ENCODE results near the gene TMED10. TPM values are rescaled to one million over a fixed set of nuclear protein-coding genes. Genes with fewer than 3 reads are reported as not detected.
"Not testable (repeated sequence)": the region's sequence is repeated elsewhere in the genome, so short reads cannot be mapped to it uniquely, and the experiment has no call there.

TMED10 gene
- total RNA-seq, 1 donor from 2014 or later = 286 TPM

GRCh38 chr14:75153295-75153694, 23.1 kb downstream of the TMED10 start:
- Histone ChIP-seq H3K4me3 (no peak overlapping the region), H3K4me1 (peaks cover 23% of the 10 kb centered on the region), H3K9me3 (no peaks in the 10 kb centered on the region), H3K27ac (no peak overlapping the region), H3K36me3 (peaks cover 35% of the 10 kb centered on the region), H3K27me3 (ENCODE audit: low read depth) (no peaks in the 10 kb centered on the region)
- no peak for TF ChIP-seq CTCF (IDR thresholded peaks at IDR 0.05)
- DNase-seq = no peak
- no peak for ATAC-seq
- intact Hi-C loops (cut with DNase I) = no loop called here

- H3K27ac ChIP-seq = no peak overlapping the region
- DNase-seq (no peak), ATAC-seq (no peak)
- H3K4me1 ChIP-seq = peaks cover 34% of the 10 kb centered on the region
- H3K27me3 ChIP-seq (ENCODE audit: low read depth) = no peaks in the 10 kb centered on the region
- H3K4me3 ChIP-seq = no peak overlapping the region
- H3K36me3 ChIP-seq = peaks cover 41% of the 10 kb centered on the region
- no peak for TF ChIP-seq CTCF (IDR thresholded peaks at IDR 0.05)
- intact Hi-C loops (cut with DNase I) = no loop called here
- no peaks in the 10 kb centered on the region for H3K9me3 ChIP-seq
Measured at GRCh38 chr14:75151851-75152250, 24.6 kb downstream of the TMED10 start.

- intact Hi-C loops (cut with DNase I); H3K9me3 ChIP-seq; DNase-seq; H3K27me3 ChIP-seq (ENCODE audit: low read depth); H3K27ac ChIP-seq; H3K4me3 ChIP-seq; ATAC-seq: not testable (repeated sequence)
- H3K36me3 ChIP-seq = peaks cover 46% of the 10 kb centered on the region
- H3K4me1 ChIP-seq = peaks cover 46% of the 10 kb centered on the region
Measured at GRCh38 chr14:75150637-75151036, 25.8 kb downstream of the TMED10 start.

GRCh38 chr14:75150150-75150549, 26.3 kb downstream of the TMED10 start:
- no peak overlapping the region for H3K4me3 ChIP-seq
- no peaks in the 10 kb centered on the region for H3K27me3 ChIP-seq (ENCODE audit: low read depth)
- H3K9me3 ChIP-seq = no peaks in the 10 kb centered on the region
- DNase-seq (no peak), ATAC-seq (no peak)
- H3K36me3 ChIP-seq = peaks cover 49% of the 10 kb centered on the region
- peaks cover 51% of the 10 kb centered on the region for H3K4me1 ChIP-seq
- TF ChIP-seq CTCF (IDR thresholded peaks at IDR 0.05) = no peak
- intact Hi-C loops (cut with DNase I) = no loop called here
- H3K27ac ChIP-seq = peak overlapping the region; percentile 2

DNA sequence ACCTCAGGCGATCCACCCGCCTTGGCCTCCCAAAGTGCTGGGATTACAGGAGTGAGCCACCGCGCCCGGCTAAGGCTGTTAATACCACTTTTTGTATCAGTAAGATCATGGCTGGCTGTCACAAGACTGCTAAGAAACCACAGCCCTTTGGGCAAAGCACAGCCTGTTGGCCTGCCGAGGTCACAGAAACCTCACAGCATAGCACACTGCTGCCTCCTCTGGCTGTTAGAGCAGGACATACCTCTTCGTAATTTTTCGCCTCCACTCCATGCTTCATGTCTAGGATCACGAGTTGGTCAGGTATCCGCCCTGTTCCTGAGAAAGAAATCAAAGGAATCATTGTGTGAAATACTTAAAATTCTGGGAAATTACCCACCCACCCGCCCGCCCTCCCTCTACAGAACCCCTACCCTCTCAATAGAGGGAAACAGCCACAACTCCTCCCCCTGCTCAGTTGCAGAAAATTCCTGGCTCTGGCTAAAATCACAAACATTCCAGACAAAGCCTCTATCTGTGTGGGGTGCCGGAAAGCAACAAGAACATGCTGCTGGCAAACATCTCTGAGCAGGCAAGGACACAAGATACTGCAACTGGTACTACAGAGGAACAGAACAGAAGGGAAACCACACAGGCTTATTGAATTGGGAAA, 28.9 kb downstream of the TMED10 start:
- peak overlapping the region; percentile 75 for H3K27ac ChIP-seq
- peak; percentile 92 to 94 for ATAC-seq
- no peaks in the 10 kb centered on the region for H3K27me3 ChIP-seq (ENCODE audit: low read depth)
- peaks cover 76% of the 10 kb centered on the region for H3K4me1 ChIP-seq
- peak; percentile 78 for DNase-seq
- no peaks in the 10 kb centered on the region for H3K9me3 ChIP-seq
- peak; percentile 51 for TF ChIP-seq CTCF (IDR thresholded peaks at IDR 0.05)
- intact Hi-C loops (cut with DNase I) = no loop called here
- peaks cover 61% of the 10 kb centered on the region for H3K36me3 ChIP-seq
- no peak overlapping the region for H3K4me3 ChIP-seq

- no peak for DNase-seq
- Histone ChIP-seq H3K27me3 (ENCODE audit: low read depth) (no peaks in the 10 kb centered on the region), H3K4me3 (no peak overlapping the region), H3K27ac (peak overlapping the region; percentile 49), H3K4me1 (peaks cover 90% of the 10 kb centered on the region), H3K9me3 (no peaks in the 10 kb centered on the region), H3K36me3 (peaks cover 38% of the 10 kb centered on the region)
- TF ChIP-seq CTCF (IDR thresholded peaks at IDR 0.05) = no peak
- peak; percentile 40 to 79 for ATAC-seq
- intact Hi-C loops (cut with DNase I) = no loop called here
Measured at GRCh38 chr14:75144944-75145343, 31.5 kb downstream of the TMED10 start.

Data from lower lobe of right lung (tissue), 2 donors.